ENCODE measurements around the gene KCNH4.
"Not testable (repeated sequence)": the region's sequence is repeated elsewhere in the genome, so short reads cannot be mapped to it uniquely, and the experiment has no call there.

Gene KCNH4

GRCh38 chr17:42193969-42194899 is 13.3 kb upstream of the KCNH4 start, which contains the start of gene GHDC:
TSS of gene GHDC (minus strand) at chr17:42194494. CDS start at chr17:42193581, 913 bp downstream.
- DNase-seq (ENCODE audit: low read depth in 2 of 3, low spot score in 2 of 3) = peak in 2 of 3 experiments; percentile 46 to 54

GRCh38 chr17:42193216-42193968 is 12.4 kb upstream of the KCNH4 start:
- DNase-seq (ENCODE audit: low read depth in 2 of 3, low spot score in 2 of 3) = no peak

- no peak for DNase-seq (ENCODE audit: low read depth in 2 of 3, low spot score in 2 of 3)
These were observed 11.5 kb upstream of the KCNH4 start for GRCh38 chr17:42192189-42193126.

DNA sequence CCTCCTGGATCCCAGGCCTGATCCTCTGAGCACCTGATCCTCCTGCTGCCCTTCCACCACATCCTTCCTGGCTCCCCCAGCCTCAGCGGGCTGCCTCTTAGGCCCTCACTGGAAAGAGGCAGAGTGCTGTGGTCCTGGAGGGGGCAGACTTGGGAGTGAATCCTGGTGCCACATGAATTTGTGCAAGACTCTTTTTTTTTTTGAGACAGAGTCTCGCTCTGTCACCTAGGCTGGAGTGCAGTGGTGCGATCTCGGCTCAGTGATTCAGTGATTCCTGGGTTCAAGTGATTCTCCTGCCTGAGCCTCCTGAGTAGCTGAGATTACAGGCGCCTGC is 10.3 kb upstream of the KCNH4 start:
- no peak for DNase-seq (ENCODE audit: low read depth in 2 of 3, low spot score in 2 of 3)

GRCh38 chr17:42190491-42191274 is 9.7 kb upstream of the KCNH4 start:
- DNase-seq (ENCODE audit: low read depth in 2 of 3, low spot score in 2 of 3) = no peak

DNA sequence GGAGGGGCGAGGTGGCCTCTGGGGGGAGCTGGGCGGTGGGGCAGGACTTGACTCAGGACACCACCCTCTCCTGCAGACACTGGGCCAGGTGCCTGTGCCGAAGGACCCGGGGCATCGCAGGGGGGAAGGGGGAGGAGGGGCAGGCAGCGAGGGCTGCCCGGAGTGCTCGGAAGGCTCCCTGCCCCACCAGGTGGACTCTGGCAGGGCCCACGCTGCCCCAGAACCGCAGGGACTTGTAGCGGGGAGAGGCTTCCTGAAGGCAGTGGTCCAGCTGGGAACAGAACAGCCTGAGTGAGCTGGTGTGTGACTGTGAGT is 8.7 kb upstream of the KCNH4 start:
- DNase-seq (ENCODE audit: low read depth in 2 of 3, low spot score in 2 of 3) = no peak

- DNase-seq (ENCODE audit: low read depth in 2 of 3, low spot score in 2 of 3) = no peak
These were observed 8.1 kb upstream of the KCNH4 start for GRCh38 chr17:42188749-42189650.

DNA sequence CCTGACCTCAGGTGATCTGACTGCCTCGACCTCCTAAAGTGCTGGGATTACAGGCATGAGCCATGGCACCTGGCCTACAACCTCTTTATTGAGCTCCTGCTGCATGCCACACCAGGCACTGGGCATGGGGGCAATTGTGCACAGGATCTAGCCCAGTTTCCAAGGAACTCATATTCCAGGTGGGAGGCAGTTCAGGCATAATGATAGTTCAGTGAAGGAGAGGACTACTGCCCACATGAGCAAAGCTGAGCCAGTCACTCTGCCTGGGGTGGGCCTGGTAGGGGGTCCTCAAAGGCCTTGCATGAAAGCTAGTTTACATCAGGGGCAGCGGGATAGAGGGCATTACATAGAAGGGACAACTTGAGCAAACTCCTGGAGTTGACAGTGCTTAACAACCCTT is 6.9 kb upstream of the KCNH4 start:
- DNase-seq (ENCODE audit: low read depth in 2 of 3, low spot score in 2 of 3) = no peak

GRCh38 chr17:42186191-42186590 is 5.2 kb upstream of the KCNH4 start:
- not testable (repeated sequence) for DNase-seq (ENCODE audit: low read depth in 2 of 3, low spot score in 2 of 3)

GRCh38 chr17:42185621-42185930 is 4.6 kb upstream of the KCNH4 start:
- no peak for DNase-seq (ENCODE audit: low read depth in 2 of 3, low spot score in 2 of 3)

- no peak for DNase-seq (ENCODE audit: low read depth in 2 of 3, low spot score in 2 of 3)
These were observed 4.0 kb upstream of the KCNH4 start, which contains the start of gene HCRT for GRCh38 chr17:42184713-42185620. TSS of gene HCRT (minus strand) at chr17:42185452. CDS start at chr17:42185365, 87 bp downstream.

GRCh38 chr17:42183741-42184711 is 3.1 kb upstream of the KCNH4 start:
- DNase-seq (ENCODE audit: low read depth in 2 of 3, low spot score in 2 of 3) = peak; percentile 58 to 66 (median 61)

DNA sequence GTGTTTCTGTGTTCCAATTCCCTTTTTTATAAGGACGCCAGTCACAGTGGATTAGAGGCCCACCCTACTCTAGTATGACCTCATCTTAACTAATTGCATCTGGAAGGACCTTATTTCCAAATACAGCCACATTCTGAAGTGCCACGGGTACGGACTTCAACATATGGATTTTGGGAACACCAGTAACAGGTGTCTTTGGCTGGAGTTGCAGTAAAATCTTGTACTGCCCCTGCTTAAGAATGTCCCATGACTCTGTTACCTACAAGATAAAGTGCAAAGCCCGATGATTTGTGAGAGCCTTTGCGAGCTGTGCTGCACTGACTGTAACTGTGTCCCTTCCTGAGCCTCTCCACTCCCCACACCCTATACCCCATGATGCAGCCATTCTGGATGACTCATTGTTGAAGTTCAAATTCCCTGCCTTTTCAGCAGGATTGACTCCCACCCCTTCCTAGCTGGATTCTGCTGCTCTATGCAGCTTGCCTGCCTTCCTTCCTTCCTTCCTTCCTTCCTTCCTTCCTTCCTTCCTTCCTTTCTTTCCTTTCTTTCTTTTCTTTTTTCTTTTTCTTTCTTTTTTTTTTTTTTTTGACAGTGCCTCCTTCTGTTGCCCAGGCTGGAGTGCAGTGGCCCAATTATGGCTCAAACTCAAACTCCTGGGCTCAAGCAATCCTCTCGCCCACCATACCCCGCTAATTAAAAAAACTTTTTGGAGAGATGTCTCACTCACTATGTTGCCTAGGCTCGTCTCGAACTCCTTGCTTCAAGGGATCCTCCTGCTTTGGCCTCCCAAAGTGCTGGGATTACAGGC is 2.2 kb upstream of the KCNH4 start:
- no peak for DNase-seq (ENCODE audit: low read depth in 2 of 3, low spot score in 2 of 3)

DNA sequence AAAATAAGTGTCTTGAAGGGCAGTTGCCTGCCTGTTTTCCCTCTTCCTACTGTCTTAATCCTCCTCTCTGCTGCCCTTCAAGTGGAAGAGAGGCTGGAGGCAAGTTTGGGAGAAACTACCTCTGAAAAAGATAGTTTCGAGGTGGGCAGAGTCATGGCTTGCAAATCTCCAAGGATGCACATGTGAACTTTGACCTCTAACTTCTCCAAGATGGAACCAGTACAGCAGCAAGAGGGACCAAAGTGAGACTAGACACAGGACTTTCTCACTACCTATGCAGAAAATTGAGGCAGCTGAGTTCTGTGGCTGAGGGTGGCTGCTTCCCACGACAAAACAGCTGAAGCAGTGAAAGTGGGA is 887 bp upstream of the KCNH4 start:
- DNase-seq (ENCODE audit: low read depth in 2 of 3, low spot score in 2 of 3) = no peak

DNA sequence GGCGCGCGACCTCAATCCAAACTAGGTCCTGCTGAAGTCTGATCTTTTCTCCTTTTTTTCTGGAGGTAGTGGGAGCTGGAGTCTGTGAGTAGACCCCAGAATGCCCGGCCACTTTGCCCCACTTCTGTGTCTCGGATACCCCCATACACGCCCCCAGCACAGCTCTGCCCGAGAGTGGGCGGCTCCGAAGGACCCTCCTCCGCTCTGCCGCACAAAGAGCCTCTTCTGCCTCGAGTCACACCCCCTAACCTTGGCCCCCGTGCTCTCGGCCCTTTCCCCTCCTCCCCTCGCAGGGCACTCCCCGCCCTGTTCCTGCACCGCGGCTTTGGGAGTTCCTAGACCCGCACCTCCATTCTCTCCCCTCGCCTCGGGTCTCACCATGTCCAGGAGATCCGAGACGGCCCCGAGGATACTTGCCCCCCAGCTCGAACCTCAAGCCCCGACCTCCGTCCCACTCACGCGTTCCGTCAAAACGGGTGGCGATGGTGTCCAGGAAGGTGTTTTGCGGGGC is 476 bp downstream of the KCNH4 start:
- DNase-seq (ENCODE audit: low read depth in 2 of 3, low spot score in 2 of 3) = no peak

GRCh38 chr17:42179911-42180410 is 981 bp downstream of the KCNH4 start:
- no peak for DNase-seq (ENCODE audit: low read depth in 2 of 3, low spot score in 2 of 3)
